Loucy (cell line): Measurements from ENCODE around the gene CLEC16A.

ENCODE experiments used
- H2AFZ ChIP-seq: fragments of 200-600 bp; sonication (generic); 2 replicates; pipeline ENCODE4 v1.6.0; 2016; ENCODE audit warnings: antibody characterized with exemption, mild to moderate bottlenecking, low read length, moderate library complexity
- H3F3A ChIP-seq: fragments of 200-600 bp; 2 replicates; pipeline ENCODE4 v1.6.0; 2016; ENCODE audit warnings: antibody characterized with exemption, low read depth, mild to moderate bottlenecking
- H3K27me3 ChIP-seq: fragments of 200-600 bp; sonication (generic); 2 replicates; pipeline ENCODE4 v1.6.1; 2014; ENCODE audit warnings: low read length, mild to moderate bottlenecking; ENCODE audit not compliant: insufficient read depth, poor library complexity, severe bottlenecking
- H3K36me3 ChIP-seq: fragments of 200-600 bp; sonication (generic); 2 replicates; pipeline ENCODE4 v1.6.1; 2016; ENCODE audit warnings: low read length; ENCODE audit not compliant: insufficient read depth
- H3K4me1 ChIP-seq: fragments of 200-600 bp; sonication (generic); 2 replicates; pipeline ENCODE4 v1.5.1; 2014; ENCODE audit warnings: low read length, mild to moderate bottlenecking; ENCODE audit not compliant: insufficient read depth, poor library complexity, severe bottlenecking
- H3K4me2 ChIP-seq: fragments of 200-600 bp; sonication (generic); 2 replicates; pipeline ENCODE4 v1.6.0; 2014; ENCODE audit warnings: antibody characterized with exemption, low read length, low read depth, mild to moderate bottlenecking; ENCODE audit not compliant: poor library complexity, severe bottlenecking
- H3K4me3 ChIP-seq: fragments of 200-600 bp; sonication (generic); 2 replicates; pipeline ENCODE4 v1.5.1; 2014; ENCODE audit warnings: low read length, mild to moderate bottlenecking, mixed read lengths; ENCODE audit not compliant: poor library complexity, severe bottlenecking
- H3K79me2 ChIP-seq: fragments of 200-600 bp; sonication (generic); 2 replicates; pipeline ENCODE4 v1.6.1; 2014; ENCODE audit warnings: low read length; ENCODE audit not compliant: insufficient read depth
- H3K9ac ChIP-seq: fragments of 200-600 bp; sonication (generic); 2 replicates; pipeline ENCODE4 v1.6.0; 2014; ENCODE audit warnings: mild to moderate bottlenecking, low read depth, low read length, moderate library complexity; ENCODE audit not compliant: poor library complexity, severe bottlenecking
- H3K9me2 ChIP-seq: fragments of 200-600 bp; sonication (generic); replicated peaks from 2 replicates; pipeline ENCODE4 v1.6.1; 2016; ENCODE audit warnings: low read depth, low read length, mixed read lengths
- H3K9me3 ChIP-seq: fragments of 200-600 bp; sonication (generic); 2 replicates; pipeline ENCODE4 v1.6.1; 2014; ENCODE audit warnings: mild to moderate bottlenecking, antibody characterized with exemption, low read length, low read depth; ENCODE audit not compliant: insufficient read depth
- H4K20me1 ChIP-seq: fragments of 200-600 bp; sonication (generic); 2 replicates; pipeline ENCODE4 v1.6.0; 2014; ENCODE audit warnings: antibody characterized with exemption, low read length, mild to moderate bottlenecking; ENCODE audit not compliant: insufficient read depth, poor library complexity, severe bottlenecking
- CTCF ChIP-seq: fragments of 200-600 bp; sonication (generic); conservative IDR thresholded peaks from 2 replicates; pipeline ENCODE4 v1.5.1; 2014; ENCODE audit warnings: mild to moderate bottlenecking, antibody characterized with exemption, low read length
- EZH2phosphoT487 ChIP-seq: fragments of 200-600 bp; IDR thresholded peaks from 2 replicates; pipeline ENCODE4 v1.6.1; 2018; ENCODE audit warnings: antibody characterized with exemption, mild to moderate bottlenecking, moderate library complexity, borderline replicate concordance

CLEC16A gene

GRCh38 chr16:11010575-11011221, 66.3 kb downstream of the CLEC16A start:
- Histone ChIP-seq H3K4me1 (no peaks in the 10 kb centered on the region), H3K36me3 (no peaks in the 10 kb centered on the region), H3K27me3 (no peaks in the 10 kb centered on the region), H3K4me2 (no peak overlapping the region), H2AFZ (no peak overlapping the region), H3K9ac (no peak overlapping the region), H3K9me3 (no peaks in the 10 kb centered on the region), H3F3A (no peaks in the 10 kb centered on the region), H3K79me2 (no peaks in the 10 kb centered on the region), H3K4me3 (no peak overlapping the region), H4K20me1 (no peaks in the 10 kb centered on the region), H3K9me2 (no peaks in the 10 kb centered on the region)
- TF ChIP-seq EZH2phosphoT487 (no peak), CTCF (no peak)

GRCh38 chr16:11011326-11011725, 67.0 kb downstream of the CLEC16A start:
- no peaks in the 10 kb centered on the region for H3F3A ChIP-seq
- no peak overlapping the region for H3K4me3 ChIP-seq
- H2AFZ ChIP-seq, result no peak overlapping the region
- H3K79me2 ChIP-seq, result no peaks in the 10 kb centered on the region
- H4K20me1 ChIP-seq, result no peaks in the 10 kb centered on the region
- H3K9ac ChIP-seq, result no peak overlapping the region
- TF ChIP-seq EZH2phosphoT487 (no peak), CTCF (no peak)
- H3K36me3 ChIP-seq, result no peaks in the 10 kb centered on the region
- H3K4me1 ChIP-seq, result no peaks in the 10 kb centered on the region
- H3K9me3 ChIP-seq, result no peaks in the 10 kb centered on the region
- no peaks in the 10 kb centered on the region for H3K9me2 ChIP-seq
- H3K4me2 ChIP-seq, result no peak overlapping the region
- no peaks in the 10 kb centered on the region for H3K27me3 ChIP-seq

- Histone ChIP-seq H4K20me1 (no peaks in the 10 kb centered on the region), H3K79me2 (no peaks in the 10 kb centered on the region), H3K36me3 (no peaks in the 10 kb centered on the region), H3K4me2 (no peak overlapping the region), H3F3A (no peaks in the 10 kb centered on the region), H3K4me1 (no peaks in the 10 kb centered on the region), H3K9me3 (no peaks in the 10 kb centered on the region), H3K9me2 (no peaks in the 10 kb centered on the region), H3K4me3 (no peak overlapping the region), H3K9ac (no peak overlapping the region), H3K27me3 (no peaks in the 10 kb centered on the region), H2AFZ (no peak overlapping the region)
- TF ChIP-seq EZH2phosphoT487 (no peak), CTCF (no peak)
Observed at GRCh38 chr16:11012841-11013240, 68.5 kb downstream of the CLEC16A start.
